GM19238 (cell line): Measurements from ENCODE around the gene MEIG1.
"Not testable (repeated sequence)": the region's sequence is repeated elsewhere in the genome, so short reads cannot be mapped to it uniquely, and the experiment has no call there.

Source experiments
- DNase-seq: peaks from one replicate; pipeline ENCODE4 v3.0.0; 2011; ENCODE audit warnings: low spot score; ENCODE audit not compliant: insufficient read length

Gene MEIG1, protein sequence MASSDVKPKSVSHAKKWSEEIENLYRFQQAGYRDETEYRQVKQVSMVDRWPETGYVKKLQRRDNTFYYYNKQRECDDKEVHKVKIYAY

DNA sequence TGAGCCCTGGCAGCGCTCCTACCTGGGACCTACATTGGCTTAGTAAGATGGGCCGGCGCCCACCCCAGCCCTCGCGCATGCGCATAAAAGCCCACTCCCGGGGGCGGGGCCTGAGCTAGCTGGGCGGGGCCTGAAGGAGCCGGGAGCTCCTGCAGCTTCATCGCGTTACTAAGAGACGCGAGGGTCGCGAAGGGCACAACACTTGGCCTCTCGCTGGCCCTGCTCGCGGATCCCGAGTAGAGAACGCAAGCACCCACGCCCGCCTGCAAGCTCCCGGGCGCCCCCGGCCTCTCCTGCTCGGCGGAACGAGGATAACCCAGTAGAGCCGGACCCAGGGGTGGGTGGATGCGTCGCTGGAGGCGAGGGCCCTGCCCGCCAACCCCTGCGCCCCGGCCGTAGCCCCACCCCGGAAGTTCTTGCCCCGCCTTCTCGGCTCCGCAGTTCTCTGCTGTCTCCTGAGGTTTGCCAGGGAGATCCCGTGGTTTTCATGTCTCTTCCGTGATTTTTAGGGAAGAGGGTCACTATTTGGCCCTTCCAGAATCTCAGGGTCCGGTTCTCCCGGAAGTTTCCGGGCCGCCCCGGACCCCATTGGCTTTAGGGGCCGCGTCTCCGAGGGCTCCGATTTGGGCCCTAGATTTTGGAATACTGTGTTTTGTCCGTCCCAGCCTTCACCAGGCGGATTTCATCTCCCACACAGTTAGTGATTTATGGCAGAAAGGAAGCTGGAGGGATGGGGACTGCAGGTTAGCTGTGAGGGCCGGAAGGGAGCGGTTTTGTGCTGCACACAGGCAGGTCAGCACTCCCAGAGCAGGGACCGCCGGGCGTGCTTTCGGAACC is at the start of gene MEIG1:
Gene MEIG1, plus strand, starts transcription at position 168 of the 837 bp plus-strand sequence. CDS start 7,081 bp downstream, outside the sequence.
- DNase-seq: peak; percentile 75

DNA sequence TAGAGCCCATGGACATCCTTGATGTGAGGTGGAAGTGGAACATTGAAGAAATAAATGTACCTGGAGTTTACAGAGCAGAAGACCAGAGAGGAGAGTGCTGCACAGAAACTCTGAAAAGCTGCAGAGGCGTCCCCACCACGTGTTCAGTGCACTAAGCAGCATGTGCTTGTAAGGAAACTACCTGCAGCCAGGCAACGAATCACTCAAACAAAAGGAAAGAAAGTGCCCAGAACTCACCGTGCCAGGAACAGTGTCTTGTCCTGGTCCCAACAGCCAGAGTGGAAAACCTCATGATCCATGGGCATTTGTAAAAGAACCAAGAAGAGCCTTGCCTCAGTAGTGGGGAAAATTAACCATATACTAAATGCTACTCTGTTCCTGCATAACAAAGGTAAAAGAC is 48.2 kb upstream of the MEIG1 start:
- DNase-seq: no peak

DNA sequence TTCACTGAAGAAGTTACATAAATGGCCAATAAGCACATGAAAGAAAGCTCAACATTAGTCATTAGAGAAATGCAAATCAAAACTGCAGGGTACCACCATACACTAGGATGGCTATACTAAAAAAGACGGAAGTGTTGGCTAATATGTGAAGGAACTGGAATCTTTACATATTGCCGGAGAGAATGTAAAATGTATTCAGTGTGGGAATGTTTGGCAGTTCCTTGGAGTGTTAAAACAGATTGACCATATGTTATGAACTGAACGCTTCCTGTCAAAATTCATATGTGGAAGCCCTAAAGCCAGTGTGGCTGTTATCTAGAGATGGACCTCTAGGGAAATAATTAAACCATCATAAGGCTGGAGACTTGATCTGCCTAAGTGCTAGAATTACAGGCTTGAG is 47.4 kb upstream of the MEIG1 start:
- no peak for DNase-seq

DNA sequence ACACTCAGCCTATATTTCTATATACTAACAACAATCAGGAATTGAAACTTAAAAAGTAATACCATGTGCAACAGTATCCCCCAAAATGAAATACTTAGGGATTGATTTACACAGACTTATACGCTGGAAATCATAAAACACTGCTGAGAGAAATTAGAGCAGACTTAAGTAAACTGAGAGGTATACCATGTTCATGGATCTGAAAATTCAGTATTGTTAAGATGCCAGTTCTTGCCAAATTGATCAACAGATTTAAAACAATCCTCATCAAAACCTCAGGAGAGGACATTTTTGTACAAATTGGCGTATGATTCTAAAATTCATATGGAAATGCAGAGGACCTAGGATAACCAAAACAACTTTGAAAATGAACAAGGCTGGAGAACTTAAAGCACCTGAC is 42.6 kb upstream of the MEIG1 start:
- no peak for DNase-seq

DNA sequence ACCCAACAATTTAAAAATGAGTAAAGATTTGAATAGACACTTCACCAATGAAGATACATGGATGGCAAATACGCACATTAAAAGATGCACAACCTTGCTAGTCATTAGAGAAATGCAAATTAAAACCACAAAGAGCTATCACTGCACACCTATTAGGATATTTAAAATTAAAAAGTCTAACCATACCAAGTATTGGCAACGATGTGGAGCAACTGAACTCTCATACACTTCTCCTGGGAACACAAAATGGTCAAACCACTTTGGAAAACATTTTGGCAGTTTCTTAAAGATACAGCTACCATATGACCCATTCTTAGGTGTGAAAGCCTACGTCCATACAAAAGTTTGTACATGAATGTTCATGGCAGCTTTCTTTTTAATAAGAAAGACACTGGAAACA is 41.4 kb upstream of the MEIG1 start:
- DNase-seq: no peak

DNA sequence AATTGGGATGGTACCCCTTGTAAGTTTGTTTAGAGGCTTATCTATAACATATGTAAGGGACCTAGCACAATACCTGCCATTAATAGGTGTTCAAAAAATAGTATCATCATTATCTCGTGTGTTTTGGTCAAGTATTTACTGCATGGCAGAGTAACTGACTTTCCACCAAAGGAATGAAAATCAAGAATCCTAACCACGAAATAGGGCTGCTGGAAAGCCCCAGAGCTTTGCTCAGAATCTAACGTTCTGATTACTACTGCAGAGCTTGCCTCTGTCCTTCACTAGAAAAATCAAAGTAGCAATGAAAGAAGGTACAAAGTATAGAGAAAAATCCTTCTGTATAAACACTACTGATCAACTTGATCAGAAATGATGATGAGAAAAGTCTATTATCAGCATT is 40.2 kb upstream of the MEIG1 start:
- DNase-seq: no peak

DNA sequence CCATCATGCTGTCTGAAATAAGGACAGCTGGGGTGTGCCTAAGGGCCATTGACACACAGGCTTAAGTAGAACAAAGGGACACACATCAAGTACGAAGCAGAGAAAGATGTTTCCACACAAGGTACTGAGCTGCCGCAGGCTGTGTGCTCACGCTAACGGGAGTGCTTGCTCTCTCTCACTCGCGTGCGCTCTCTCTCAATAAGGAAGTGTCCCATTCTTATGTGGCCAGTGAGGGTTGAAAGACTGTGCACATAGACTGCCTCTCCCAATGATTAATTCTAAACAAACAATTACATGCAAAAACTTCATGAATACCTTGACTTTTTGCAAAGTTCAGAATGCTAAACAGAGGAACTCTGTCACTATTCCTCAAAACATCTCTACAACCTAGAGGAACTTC is 35.2 kb upstream of the MEIG1 start:
- DNase-seq: no peak

DNA sequence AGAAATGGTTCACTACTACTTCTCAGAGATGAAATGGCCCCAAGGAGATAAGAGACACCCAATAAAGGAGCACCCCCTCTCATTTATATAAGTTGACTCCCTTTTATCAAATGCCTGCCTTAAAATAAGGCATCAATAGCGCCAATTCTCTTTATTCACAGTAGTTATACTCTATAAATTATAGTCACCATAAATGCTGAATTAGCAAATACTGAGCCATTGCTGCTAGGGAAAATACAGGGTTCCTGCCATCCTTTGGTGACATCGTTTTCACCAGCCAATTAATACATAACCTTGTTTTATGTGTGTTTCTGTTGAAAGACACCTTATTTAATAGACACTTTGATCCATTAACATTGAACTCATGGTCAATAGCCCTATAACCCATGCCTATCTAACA is 33.9 kb upstream of the MEIG1 start:
- no peak for DNase-seq

DNA sequence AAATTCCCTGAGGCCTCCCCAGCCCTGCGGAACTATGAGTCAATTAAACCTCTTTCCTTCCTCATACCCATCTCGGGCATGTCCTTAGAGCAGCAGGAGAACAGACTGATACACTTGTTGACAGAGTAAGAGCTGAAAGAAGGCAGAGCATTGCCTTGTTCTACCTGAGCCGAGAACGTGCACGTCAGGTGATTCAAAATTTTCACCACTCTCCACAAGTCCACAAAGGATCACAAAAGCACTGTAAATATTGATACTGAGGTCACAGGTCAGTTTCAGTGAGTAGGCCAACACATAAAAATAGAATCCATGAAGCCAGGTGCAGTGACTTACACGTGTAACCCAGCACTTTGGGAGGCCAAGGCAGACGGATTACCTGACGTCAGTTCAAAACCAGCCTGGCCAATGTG is 33.1 kb upstream of the MEIG1 start:
- DNase-seq: no peak

DNA sequence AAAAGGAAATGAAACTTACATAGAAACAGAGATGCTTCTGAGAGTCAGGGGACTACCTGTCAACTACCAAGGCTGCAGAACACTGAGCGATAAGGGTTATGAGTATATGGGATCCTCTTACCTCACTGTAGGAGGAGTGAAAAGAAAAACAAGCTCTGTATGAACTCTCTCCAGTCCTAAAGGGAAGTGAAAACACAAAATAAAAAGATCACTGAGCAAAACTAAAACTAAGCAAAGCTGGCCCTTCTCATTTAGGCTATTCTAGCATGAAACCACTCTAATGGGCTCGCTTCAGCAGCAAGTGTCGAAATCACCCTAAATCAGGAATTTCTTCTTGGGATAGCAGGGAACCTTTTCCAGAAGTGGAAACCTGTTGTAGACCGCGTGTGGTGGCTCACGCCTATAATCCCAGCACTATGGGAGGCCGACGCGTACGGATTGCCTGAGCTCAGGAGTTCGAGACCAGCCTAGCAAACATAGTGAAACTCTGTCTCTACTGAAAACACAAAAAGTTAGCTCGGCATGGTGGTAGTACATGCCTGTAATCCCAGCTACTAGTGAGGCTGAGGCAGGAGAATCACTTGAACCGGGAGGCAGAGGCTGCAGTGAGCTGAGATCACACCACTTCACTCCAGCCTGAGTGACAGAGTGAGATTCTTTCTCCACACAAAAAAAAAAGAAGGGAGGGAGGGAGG is 32.3 kb upstream of the MEIG1 start:
- DNase-seq: peak; percentile 60

DNA sequence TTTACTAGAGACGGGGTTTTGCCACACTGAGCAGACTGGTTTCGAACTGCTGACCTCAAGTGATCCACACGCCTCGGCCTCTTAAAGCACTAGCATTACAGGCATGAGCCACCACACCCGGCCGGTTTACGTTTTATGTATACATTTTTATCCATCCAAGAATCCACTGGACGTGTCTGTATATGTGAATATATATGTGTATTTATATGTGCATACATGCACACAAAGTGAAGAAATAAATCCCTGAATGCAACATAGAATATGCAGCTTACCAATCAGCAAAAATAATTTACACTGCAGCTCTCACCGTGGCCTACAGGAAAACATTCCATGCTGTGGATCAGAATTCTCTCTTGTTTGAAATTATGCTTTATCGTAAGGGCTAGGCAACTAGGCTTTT is 28.6 kb upstream of the MEIG1 start:
- DNase-seq: no peak

DNA sequence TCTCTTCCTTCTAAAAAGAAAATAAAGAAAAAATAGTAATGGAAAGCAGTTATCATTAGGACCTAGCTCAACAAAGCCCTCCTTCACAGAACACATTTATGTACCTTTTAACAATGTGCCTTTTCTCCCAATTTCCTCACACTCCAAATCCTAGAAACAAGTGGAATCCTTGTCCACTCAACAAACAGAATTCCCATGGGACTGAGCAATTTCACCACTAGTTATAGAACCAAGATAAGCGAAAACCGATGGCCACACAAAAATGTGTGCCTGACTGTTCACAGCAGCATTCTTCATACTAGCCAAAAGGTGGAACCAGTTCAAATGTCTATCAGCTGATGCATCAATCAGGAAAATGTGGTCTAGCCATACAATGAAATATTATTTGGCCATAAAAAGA is 22.6 kb upstream of the MEIG1 start:
- no peak for DNase-seq

DNA sequence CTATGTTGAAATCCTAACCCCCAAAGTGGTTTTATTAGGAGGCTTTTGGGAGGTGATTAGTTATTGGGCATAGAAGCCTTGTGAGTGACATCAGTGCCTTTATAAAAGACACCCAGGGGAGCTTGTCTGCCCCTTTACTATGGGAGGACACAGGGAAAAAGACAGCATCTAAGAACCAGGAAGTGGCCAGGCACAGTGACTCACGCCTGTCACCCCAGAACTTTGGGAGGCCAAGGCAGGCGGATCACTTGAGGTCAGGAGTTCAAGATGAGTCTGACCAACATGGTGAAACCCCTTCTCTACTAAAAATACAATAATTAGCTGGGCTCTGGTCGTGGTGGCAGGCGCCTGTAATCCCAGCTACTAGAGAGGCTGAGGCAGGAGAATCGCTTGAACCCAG is 20.2 kb upstream of the MEIG1 start:
- DNase-seq: not testable (repeated sequence)

DNA sequence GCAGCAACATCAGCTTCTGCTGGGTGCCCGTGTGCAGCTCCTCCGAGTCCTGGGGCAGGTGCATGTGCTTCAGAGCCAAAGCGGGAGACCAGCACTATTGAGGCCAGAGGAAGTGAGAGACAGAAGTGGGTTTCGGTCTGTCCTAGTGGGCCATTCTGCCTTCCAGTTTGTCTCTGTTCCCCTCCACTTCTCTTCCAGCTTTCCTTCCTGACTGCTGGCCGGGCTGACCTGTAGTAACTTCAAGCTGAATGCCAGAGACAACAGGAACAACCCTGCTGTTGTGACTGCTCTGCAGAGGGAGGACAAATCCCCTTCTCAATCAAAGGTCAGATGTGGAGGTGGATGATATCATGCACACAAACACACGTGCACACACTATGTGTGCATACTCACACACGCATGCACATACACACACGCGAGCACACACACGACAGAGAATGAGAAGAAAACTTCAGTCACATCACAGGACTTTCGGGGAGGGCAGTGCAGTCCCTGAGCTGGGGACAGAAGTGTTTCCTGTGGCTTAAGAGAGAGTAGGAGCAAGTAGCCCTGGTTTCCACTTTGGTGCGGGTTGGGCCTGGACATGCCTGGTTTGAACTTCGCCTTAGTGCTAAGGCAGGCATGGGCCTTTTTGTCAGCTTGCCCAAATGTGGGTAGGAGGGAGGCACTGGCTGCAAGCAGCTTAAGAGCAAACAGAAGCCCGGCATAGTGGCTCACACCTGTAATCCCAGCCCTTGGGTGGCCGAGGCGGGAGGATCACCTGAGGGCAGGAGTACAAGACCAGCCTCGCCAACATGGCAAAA is 16.8 kb upstream of the MEIG1 start:
- not testable (repeated sequence) for DNase-seq

DNA sequence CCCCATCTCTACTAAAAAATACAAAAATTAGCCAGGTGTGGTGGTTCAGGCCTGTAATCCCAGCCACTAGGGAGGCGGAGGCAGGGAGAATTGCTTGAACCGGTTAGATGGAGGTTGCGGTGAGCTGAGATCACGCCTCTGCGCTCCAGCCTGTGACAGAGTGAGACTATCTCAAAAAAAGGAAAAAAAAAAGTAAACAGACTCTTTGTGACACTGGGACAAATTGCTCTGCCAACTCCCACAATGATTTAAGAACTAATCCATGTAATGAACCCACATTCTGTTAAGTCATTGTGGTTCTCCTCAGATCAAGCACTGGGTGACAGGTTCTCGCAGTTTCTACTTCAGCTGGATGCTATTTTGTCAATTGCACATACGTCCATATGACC is 16.2 kb upstream of the MEIG1 start:
- DNase-seq: not testable (repeated sequence)

DNA sequence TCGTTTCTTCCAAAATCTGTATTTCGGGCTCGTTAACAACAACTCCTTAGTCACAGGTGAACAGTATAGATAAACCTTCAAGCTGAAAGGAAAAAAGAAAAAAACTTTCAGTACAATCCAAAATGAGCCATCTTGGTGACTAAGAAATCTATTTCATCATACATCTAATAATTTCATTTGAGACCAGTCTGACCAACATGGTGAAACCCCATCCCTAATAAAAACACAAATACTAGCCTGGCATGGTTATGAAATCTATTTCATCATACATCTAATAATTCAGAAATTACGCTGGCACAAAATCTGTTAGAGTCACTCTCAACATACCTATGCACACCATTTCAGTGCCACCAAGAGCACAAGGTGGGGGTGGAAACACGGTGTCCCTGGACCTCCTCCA is 14.1 kb upstream of the MEIG1 start:
- DNase-seq: no peak

DNA sequence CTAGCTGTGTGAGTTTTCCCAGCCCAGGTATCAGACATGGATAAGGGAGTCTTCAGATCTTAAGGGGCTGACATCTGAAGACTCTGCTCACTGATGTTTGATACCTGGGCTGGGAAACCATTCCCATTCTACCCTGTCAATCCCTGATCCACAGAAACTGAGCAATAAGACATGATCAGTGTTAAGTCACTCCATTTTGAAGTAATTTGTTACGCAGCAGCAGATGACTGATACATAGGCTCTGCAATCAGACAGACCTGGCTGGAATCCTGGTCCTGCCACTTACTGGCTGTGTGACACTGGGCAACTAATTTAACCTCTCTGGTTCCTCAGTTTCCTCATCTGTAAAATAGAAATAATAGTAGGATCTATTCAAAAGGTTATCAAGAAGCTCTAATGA is 11.9 kb upstream of the MEIG1 start:
- DNase-seq: no peak

DNA sequence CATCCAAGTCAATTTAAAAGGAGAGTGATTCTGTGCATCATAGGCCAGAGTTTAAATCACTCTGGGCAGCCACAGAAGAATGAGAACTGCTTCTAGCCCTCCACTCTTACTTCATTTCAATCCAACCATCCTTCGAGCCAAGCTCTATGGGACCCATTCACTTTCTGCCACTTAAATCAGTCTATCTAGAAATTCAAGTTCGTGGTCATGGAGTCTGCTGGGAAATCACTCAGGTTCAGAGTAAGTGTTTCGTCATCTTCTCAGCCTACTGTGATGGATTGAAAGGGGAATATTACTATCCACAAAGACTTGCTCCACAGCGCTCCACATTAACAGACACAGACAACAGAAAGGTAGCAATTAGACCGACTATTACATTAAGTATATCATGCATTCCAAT is 9.9 kb upstream of the MEIG1 start:
- no peak for DNase-seq

DNA sequence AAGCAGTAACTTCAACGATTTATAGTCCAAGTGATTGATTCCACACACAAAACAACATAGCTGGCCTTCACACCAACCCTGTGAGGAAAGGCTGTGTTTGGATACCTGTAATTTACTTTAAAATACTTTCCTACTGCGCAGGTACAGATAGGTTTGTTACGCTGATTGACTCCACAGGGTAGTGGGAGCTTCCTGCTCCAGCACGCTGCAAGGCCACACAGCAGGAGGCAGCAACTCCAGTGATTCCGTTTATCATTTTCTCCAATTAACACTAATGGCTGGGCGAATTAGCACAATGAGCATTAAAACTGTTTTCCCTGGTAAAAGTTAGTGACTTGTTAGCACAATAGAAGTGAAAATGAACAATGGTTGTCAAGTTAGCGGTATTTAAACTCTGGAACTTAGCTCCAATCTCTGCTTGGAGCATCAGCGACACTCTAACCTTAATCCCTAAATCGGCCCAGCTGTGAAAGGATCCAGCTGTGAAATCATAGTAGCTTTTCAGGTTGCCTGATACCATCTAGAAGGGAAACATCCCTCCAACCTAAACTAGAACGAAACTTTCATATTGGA is 6.3 kb upstream of the MEIG1 start:
- DNase-seq: no peak

DNA sequence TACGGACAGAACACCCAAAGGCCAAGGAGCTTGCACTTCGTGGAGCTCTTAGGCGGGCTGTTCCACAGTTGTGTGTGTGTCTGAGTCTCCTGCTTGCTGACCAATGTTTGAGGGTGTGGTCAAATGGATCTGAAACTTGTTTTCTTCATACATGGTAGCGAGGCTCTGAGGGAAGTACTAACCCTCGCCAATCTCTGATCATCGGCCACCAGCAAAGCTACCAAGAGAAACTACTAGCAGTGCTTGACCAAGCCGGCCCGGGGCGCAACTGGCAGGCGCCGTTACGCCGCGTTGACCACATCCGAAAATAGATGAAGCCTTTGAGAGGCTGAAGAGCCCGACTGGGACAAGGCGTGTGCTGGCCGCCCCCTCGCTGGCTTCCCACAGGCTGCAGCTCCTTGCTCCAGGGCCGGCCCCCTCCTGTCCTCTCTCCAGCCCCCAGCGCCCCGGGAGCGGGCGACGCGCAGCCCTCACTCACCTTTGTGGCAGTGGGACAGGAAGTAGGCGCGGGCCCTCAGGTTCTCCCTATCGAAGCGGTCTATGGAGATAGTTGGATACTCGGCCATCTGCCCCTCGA is 5.7 kb upstream of the MEIG1 start:
- DNase-seq: no peak
